Prostate gland (tissue), 2 donors: ENCODE data around the gene JAKMIP3. TPM values are rescaled to one million over a fixed set of nuclear protein-coding genes. Genes with fewer than 3 reads are reported as not detected.

Experiments
- DNase-seq: peaks from one replicate; pipeline ENCODE4 v3.0.0-alpha.2; 2019; ENCODE audit warnings: low spot score
- H3K27ac ChIP-seq, 2 donors: fragments of 200-600 bp; sonication (generic); 2 replicates each; pipeline ENCODE4 v1.5.1; 2017 to 2019
- H3K27me3 ChIP-seq: fragments of 200-600 bp; sonication (generic); replicated peaks from 2 replicates; pipeline ENCODE4 v1.5.1; 2019; ENCODE audit not compliant: insufficient read depth
- H3K36me3 ChIP-seq, 2 donors: fragments of 200-600 bp; sonication (generic); 1 replicate in 1 of 2; 2 replicates in 1 of 2; pipeline versions ENCODE4 v1.5.1 to v1.8.1; 2017 to 2019
- H3K4me1 ChIP-seq: fragments of 200-600 bp; sonication (generic); replicated peaks from 2 replicates; pipeline ENCODE4 v1.5.1; 2019
- H3K4me3 ChIP-seq, 2 donors: fragments of 200-600 bp; sonication (generic); 2 replicates each; pipeline ENCODE4 v1.5.1; 2017 to 2019
- H3K9me3 ChIP-seq: fragments of 200-600 bp; sonication (generic); 2 replicates; pipeline ENCODE4 v1.5.1; 2017
- POLR2A ChIP-seq: fragments of 450-650 bp; IDR thresholded peaks from one replicate; pipeline ENCODE4 v1.6.1; 2016; ENCODE audit warnings: antibody characterized with exemption, mild to moderate bottlenecking
- POLR2AphosphoS5 ChIP-seq: sonication (generic); formaldehyde crosslinking; IDR thresholded peaks from one replicate; pipeline ENCODE4 v1.6.1; 2017; ENCODE audit warnings: antibody characterized with exemption
- WGBS: methylation state at CpG from one replicate; pipeline ENCODE4 v1.1.5; 2018; 5-methylcytosine and 5-hydroxymethylcytosine counted together
- intact Hi-C: fragments of 100-400 bp; cut with DNase I; formaldehyde crosslinking; loops from one replicate; pipeline ENCODE4 v1.14.2; 2022
- total RNA-seq, 2 donors: library from RNA; depleted of rRNA; stranded (reverse); fragments of >200 nt; gene quantifications; one replicate each; pipeline ENCODE4 v1.1.0, GENCODE V29; 2016
- TF ChIP-seq, protein P1 (sequence below), 4 experiments: fragments of 200-600 bp in 2 of 4; fragments of 450-650 bp in 2 of 4; sonication (generic) in 2 of 4; IDR thresholded peaks; 1 replicate in 3 of 4; 2 replicates in 1 of 4; pipeline ENCODE4 v1.5.1; 2016 to 2019; ENCODE audit warnings: antibody characterized with exemption in 4 of 4, mild to moderate bottlenecking in 2 of 4, moderate library complexity in 2 of 4

JAKMIP3 gene
- total RNA-seq, 2 donors from 2014 or later: 2.6 to 3.4 TPM

- DNase-seq: no peak
- intact Hi-C loops: no loop called here
- H3K4me1 ChIP-seq: no peaks in the 10 kb centered on the region
- H3K27me3 ChIP-seq: no peaks in the 10 kb centered on the region
- H3K36me3 ChIP-seq: no peaks in the 10 kb centered on the region
- no peak overlapping the region for H3K4me3 ChIP-seq
- TF ChIP-seq POLR2AphosphoS5 (no peak), POLR2A (no peak)
- TF ChIP-seq, protein P1, sequence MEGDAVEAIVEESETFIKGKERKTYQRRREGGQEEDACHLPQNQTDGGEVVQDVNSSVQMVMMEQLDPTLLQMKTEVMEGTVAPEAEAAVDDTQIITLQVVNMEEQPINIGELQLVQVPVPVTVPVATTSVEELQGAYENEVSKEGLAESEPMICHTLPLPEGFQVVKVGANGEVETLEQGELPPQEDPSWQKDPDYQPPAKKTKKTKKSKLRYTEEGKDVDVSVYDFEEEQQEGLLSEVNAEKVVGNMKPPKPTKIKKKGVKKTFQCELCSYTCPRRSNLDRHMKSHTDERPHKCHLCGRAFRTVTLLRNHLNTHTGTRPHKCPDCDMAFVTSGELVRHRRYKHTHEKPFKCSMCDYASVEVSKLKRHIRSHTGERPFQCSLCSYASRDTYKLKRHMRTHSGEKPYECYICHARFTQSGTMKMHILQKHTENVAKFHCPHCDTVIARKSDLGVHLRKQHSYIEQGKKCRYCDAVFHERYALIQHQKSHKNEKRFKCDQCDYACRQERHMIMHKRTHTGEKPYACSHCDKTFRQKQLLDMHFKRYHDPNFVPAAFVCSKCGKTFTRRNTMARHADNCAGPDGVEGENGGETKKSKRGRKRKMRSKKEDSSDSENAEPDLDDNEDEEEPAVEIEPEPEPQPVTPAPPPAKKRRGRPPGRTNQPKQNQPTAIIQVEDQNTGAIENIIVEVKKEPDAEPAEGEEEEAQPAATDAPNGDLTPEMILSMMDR (IDR thresholded peaks at IDR 0.05): no peak
- whole genome bisulfite sequencing: 85% methylated on average over 13 of the region's 13 CpGs
- no peak overlapping the region for H3K27ac ChIP-seq
- no peaks in the 10 kb centered on the region for H3K9me3 ChIP-seq
These were observed 42.5 kb downstream of the JAKMIP3 start for GRCh38 chr10:132107949-132108877.

- WGBS: 87% methylated on average over 19 of the region's 19 CpGs
- H3K27ac ChIP-seq: no peak overlapping the region
- intact Hi-C loops: no loop called here
- H3K27me3 ChIP-seq: no peaks in the 10 kb centered on the region
- H3K4me1 ChIP-seq: no peaks in the 10 kb centered on the region
- TF ChIP-seq, protein P1 (IDR thresholded peaks at IDR 0.05): no peak
- TF ChIP-seq POLR2A (no peak), POLR2AphosphoS5 (no peak)
- H3K9me3 ChIP-seq: no peaks in the 10 kb centered on the region
- no peaks in the 10 kb centered on the region for H3K36me3 ChIP-seq
- no peak for DNase-seq
- H3K4me3 ChIP-seq: no peak overlapping the region
These were observed 43.8 kb downstream of the JAKMIP3 start for GRCh38 chr10:132109341-132110110.

DNA sequence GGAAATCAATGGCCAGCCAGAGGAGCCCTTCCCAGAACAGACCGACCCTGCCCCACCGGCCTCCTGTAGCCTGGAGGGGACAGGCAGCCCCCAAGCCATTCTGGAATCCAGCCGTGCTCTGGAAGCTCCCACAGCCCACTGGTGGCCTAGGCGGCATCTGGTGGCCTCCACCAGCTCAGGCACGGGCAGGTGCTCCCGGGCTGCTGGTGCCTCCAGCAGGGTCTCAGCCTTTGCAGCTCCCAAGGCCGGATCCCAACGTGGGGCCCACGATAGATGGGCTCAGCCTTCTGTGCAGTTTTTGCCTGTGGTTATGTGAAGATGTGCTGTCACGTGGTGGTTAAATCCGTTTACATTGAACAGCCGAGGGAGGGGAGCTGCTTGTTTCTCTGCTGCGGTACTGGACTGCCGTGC, 44.4 kb downstream of the JAKMIP3 start:
- TF ChIP-seq, protein P1 (IDR thresholded peaks at IDR 0.05): no peak
- TF ChIP-seq POLR2AphosphoS5 (no peak), POLR2A (no peak)
- Histone ChIP-seq H3K9me3 (no peaks in the 10 kb centered on the region), H3K4me3 (no peak overlapping the region), H3K4me1 (no peaks in the 10 kb centered on the region), H3K36me3 (no peaks in the 10 kb centered on the region), H3K27ac (no peak overlapping the region), H3K27me3 (no peaks in the 10 kb centered on the region)
- DNase-seq: no peak
- 80% methylated on average over 14 of the region's 14 CpGs for WGBS
- intact Hi-C loops: no loop called here

GRCh38 chr10:132110713-132111112, 45.0 kb downstream of the JAKMIP3 start:
- Histone ChIP-seq H3K4me3 (no peak overlapping the region), H3K4me1 (no peaks in the 10 kb centered on the region), H3K9me3 (no peaks in the 10 kb centered on the region), H3K36me3 (no peaks in the 10 kb centered on the region), H3K27me3 (no peaks in the 10 kb centered on the region), H3K27ac (no peak overlapping the region)
- intact Hi-C loops: no loop called here
- 80% methylated on average over 14 of the region's 14 CpGs for WGBS
- DNase-seq: no peak
- no peak for TF ChIP-seq POLR2A
- TF ChIP-seq, protein P1 (IDR thresholded peaks at IDR 0.05): no peak
- no peak for TF ChIP-seq POLR2AphosphoS5
